ENCODE data around the gene TRIM15.
"Not testable (repeated sequence)": the region's sequence is repeated elsewhere in the genome, so short reads cannot be mapped to it uniquely, and the experiment has no call there.

TRIM15 gene

DNA sequence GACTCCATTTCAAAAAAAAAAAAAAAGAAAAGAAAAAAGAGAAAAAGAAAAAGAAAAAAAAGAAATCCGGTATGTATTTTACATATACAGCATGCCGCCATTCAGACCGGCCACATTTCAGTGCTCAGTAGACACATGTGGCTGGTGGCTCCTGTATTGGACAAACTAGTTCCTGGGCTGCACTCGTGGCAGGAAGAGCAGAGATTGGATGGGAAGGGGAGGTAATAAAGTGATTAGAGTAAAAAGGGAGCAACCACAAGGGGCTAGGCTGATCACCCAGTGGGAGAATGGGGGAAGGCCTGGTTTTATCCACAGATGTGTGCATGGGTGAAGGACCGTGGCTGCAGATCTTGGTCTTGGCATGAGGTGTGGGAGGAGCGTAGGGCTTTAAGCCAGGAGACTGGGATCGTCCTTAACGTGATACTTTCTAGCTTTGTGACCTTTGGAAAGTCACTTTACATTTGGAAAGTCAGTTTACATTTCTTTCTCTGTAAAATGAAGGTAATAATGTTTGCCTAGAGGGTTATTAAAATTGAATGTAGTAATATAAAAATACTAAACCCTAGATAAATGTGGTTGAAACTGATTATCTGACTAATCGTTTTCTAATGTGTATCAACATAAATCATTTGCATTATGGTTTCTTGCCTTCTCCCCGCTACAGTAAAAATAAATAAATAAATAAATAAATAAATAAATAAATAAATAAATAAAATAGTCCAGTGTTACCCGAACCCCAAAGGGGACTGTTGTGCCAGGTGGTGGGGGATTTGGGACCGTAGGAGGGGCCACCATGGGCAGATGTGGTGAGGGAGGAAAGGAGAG, 869 bp upstream of the TRIM15 start:
- DNase-seq (ENCODE audit: low read depth in 2 of 2), result no peak

DNA sequence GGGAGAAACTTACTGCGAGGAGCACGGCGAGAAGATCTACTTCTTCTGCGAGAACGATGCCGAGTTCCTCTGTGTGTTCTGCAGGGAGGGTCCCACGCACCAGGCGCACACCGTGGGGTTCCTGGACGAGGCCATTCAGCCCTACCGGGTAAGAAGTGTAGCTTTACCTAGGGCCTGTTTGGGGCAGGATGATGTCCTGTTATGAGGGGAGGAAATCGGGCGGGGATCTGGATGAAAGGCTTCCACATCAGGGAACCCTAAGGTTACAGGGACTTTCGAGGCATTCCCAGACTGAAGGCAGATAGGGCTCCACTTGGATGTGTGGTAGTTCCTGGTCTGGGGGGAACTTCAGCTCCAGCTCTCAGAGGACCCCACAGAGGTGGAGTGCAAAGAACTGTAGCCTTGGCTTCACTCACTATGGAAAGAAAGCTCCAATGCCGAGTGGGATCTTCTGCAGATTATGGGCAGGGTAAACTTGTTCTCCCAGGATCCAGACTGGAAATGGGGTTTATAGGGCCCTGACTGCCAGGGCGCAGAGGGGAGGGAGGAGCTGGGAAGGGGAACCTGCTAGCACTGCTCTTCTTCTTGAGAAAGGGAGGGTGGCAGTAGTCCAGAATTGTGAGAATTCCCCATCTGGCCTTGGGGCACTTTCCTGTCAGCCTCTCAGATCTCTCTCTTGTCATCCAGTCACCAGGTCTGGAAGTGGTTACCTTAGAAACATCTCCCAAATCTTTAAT, 740 bp downstream of the TRIM15 start:
- no peak for DNase-seq (ENCODE audit: low read depth in 2 of 2)

DNA sequence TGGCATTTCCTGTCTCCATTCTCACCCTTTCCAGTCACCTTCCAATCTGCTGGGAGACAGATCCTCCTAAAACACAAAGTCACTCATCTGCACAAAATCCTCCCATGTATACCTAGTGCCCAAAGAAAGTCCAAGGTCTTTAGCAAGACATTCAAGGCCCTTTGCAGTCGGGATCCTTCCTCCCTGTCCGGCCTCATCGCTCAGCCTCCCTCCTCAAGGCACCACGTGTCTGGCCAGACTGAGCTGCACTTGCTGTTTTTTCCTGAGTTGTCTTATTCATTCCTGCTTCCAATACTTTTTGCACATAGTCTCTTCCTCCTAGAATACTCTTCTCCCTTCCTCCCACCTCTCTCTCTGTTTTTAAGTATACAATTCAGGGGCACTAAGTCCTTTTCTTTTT, 1.4 kb downstream of the TRIM15 start:
- DNase-seq (ENCODE audit: low read depth in 2 of 2), result no peak

DNA sequence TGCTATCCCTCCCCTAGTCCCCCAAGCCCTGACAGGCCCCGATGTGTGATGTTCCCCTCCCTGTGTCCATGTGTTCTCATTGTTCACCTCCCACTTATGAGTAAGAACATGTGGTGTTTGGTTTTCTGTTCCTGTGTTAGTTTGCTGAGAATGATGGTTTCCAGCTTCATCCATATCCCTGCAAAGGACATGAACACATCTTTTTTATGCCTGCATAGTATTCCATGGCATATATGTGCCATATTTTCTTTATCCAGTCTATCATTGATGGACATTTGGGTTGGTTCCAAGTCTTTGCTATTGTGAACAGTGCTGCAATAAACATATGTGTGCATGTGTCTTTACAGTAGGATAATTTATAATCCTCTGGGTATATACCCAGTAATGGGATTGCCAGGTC, 1.9 kb downstream of the TRIM15 start:
- DNase-seq (ENCODE audit: low read depth in 2 of 2), result not testable (repeated sequence)

DNA sequence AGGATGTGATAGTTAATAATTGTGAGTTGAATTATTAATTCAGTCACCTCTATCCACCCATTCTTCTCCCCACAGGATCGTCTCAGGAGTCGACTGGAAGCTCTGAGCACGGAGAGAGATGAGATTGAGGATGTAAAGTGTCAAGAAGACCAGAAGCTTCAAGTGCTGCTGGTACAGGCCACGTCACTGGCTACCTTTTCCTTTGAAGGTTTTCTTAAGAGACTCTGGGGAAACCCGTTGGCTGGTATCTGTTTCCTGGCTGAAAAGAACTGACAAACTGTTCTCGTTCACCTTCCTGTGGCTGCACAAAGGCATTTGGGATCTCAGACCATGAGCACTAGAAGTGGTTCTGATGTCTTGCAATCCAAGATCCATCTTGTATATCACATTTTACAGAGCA, 3.8 kb downstream of the TRIM15 start:
- no peak for DNase-seq (ENCODE audit: low read depth in 2 of 2)

DNA sequence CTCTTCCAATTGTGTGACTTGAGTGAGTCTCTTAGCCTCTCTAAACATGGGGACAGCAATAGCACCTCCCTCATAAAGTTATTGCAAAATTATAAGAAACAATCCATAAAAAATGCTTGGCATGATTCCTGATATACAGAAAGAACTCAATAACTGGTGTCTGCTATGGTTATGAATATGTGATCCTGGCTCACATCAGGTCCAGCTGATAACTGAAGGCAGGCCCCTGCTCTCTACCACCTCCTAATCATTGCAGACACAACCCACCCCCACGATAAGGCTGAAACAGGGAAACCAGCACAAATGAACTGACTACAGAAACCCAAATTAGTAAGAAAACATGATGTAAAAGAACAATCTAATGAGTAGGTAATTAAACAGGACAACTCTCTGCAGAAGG, 5.4 kb downstream of the TRIM15 start:
- DNase-seq (ENCODE audit: low read depth in 2 of 2), result no peak

DNA sequence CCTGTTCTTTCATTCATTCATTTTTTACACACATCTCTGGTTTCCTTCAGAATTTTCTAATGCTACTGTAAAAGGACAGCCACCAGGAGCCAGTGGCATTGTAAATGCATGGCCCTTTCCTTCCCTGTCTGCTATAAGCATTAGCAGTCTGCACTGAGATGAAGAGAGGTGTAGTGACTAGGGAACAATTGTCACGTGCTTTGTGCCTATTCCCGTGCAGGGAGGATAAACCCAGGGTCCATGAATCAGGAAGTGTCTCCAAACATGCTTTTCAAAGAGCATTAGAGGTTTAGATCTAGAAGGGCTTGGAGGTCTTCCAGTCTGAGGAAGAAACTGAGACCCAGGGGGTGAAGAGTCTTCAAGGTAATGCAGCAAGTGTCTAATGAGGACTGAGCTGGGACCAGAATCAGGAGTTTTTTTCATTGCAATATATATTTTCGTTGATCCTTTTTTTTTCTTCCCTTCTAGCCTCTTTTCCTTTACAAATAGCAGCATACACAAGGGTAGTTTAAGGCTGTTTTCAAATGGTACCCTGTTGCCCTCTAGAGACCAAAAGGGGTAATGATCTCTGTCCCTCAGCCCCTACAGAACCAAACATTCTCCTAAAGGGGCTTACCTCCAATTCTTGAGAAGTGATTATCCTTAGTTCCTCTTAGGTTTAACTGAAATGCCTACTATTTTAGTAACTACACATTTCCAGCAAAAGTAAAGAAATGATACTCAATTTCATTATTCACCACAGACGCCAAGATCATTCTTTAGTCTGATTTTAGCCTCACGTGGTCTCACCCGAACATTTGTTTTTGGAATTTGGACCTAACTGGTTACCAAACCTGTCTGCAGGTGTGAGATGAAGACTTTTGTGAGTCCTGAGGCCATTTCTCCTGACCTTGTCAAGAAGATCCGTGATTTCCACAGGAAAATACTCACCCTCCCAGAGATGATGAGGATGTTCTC, 6.6 kb downstream of the TRIM15 start:
- DNase-seq (ENCODE audit: low read depth in 2 of 2), result no peak

DNA sequence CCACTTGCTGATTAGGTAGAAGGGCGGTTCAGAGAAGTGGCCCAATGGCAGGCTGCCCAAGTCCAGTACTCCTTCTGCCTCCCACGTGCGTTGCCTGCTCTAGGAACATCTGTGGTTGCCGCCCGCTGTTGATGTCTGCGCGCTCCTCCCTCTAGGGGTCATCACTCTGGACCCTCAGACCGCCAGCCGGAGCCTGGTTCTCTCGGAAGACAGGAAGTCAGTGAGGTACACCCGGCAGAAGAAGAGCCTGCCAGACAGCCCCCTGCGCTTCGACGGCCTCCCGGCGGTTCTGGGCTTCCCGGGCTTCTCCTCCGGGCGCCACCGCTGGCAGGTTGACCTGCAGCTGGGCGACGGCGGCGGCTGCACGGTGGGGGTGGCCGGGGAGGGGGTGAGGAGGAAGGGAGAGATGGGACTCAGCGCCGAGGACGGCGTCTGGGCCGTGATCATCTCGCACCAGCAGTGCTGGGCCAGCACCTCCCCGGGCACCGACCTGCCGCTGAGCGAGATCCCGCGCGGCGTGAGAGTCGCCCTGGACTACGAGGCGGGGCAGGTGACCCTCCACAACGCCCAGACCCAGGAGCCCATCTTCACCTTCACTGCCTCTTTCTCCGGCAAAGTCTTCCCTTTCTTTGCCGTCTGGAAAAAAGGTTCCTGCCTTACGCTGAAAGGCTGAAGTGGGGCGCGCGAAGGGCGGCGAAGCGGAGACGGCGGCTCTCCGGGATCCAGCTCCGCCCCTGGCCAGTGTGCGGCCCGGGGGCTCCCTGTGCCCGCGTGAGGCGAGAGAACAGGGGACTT, 8.5 kb downstream of the TRIM15 start:
- no peak for DNase-seq (ENCODE audit: low read depth in 2 of 2)

DNA sequence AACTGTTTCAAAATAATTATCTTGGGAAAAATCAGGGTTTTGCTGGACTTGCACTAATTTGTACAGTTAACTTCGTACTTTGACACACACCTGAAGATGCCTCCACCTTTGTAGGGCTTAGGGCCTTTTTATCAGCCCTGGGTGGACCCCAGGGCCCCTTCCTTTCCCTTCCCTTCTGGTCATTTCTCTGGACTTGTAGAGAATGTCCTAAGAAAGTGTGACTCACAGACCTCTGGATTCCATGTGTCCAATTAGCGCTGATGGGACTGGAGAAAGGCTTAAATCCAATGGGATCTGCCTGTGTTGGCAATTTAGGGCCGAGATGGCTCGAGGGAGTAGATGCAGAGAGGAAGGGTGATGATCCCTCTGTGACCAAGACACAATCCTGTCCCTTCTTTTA, 9.3 kb downstream of the TRIM15 start:
- no peak for DNase-seq (ENCODE audit: low read depth in 2 of 2)

DNA sequence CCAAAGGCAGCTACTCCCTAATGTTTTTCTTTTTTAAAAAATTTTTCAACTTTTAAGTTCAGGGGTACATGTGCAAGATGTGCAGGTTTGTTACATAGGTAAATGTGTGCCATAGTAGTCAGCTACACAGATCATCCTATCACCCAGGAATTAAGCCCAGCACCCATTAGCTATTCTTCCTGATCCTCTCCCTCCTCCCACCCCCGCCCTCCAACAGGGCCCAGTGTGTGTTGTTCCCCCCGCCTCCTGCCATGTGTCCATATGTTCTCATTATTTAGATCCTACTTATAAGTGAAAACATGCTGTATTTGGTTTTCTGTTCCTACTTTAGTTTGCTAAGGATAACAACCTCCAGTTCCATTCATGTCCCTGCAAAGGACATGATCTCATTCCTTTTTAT, 12.4 kb downstream of the TRIM15 start:
- no peak for DNase-seq (ENCODE audit: low read depth in 2 of 2)

DNA sequence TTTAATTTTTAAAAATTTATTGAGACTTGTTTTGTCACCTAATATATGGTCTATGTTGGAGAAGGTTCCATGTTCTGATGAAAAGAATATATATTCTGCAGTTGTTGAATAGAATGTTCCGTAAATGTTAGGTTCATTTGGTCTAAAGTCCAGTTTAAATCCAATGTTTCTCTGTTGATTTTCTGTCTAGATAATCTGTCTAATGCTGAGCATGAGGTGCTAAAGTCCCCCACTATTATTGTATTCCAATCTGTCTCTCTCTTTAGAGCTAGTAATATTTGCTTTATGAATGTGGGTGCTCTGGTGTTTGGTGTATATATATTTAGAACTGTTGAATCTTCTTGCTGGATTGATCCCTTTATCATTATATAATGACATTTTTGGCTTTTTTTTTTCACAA, 15.5 kb downstream of the TRIM15 start:
- no peak for DNase-seq (ENCODE audit: low read depth in 2 of 2)

DNA sequence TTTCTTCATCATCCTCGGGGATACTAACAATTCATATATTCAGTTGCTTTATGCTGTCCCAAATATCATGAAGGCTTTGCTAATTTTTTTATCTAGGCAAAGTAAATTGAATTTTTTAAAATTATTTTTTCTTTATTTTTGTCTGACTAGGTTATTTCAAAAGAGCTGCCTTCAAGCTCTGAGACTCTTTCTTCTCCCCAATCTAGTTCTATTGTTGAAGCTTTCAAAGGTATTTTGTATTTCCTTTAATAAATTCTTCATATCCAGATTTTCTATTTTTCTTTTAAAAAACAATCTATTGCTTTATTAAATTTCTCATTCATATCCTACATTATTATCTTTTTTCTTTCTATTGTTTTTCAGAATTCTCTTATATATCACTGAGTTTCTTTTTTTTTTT, 16.8 kb downstream of the TRIM15 start:
- no peak for DNase-seq (ENCODE audit: low read depth in 2 of 2)

DNA sequence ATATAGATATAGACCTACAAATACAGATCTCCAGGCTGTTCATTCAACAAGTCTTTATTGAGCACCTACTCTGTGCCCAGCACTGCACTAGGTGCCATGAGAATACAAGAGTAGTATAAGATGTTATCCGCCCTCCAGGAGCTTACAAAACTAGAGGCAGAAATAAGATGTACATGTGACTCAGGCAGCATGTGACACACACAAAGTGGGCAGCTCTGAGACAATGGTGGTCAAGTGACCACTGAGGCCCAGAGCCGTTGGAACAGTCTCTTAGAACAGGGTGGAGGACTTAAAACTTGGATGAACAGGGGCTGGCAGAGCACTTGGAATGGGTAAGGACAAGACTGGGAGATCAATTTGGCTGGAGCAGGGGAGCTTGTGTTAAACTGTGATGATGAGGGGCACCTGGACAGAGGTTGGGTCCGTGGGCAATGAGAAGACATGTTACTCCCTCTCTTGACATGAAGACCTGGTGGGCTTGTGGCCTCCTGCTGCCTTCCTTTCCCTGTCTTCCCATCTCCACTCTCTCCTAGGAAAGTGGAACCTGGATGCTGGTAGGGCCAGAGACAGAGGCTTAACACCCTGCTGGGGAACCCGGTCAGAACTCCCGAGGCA, 21.2 kb downstream of the TRIM15 start:
- no peak for DNase-seq (ENCODE audit: low read depth in 2 of 2)

DNA sequence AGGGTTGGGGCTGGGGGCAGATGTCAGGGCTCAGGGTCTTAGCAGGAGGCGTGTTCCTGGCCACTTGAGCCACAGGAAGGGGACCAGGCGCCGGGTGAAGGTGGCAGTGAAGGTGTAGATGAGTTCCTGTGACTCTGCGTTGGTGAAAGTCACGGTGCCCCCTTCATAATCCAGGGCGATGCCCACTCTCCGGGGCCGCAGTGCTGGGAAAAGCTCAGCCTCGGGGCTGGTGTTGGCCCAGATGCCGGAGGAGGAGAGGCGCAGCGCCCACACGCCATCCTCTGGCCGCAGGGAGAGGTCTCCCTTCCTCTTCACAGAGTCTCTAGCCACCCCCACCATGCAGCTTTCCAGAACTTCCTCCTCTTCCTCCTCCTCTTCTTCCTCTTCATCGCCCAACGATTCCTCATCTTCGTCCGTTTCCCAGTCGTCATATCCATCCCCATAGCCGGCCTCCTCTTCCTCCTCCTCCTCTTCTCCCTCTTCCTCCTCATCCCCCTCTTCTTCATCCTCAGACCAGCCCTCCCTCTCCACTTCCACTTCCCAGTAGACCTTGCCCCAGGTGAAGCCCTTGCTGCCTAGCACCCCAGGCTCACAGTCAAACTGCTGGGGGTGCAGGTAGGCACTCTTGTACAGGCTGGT, 22.6 kb downstream of the TRIM15 start:
- DNase-seq (ENCODE audit: low read depth in 2 of 2), result no peak

DNA sequence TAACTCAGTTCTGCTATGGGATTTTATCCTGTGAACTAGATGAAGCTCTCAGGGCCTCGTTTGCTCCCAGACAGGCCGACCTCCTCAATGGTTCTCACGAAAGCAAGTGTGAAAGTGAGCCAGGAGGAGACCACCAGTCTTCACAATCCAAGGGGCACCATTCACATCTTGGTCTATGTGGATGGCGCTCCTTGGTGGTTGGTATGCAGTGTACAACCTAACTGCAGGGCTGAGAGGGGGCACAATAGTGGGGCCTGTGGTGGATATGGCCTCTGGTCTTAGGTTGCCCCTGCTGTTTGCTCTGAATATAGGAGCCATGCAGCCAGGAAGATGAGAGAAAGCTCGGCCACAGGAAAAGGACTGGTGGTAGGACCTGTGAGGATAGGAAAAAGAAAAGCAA, 25.2 kb downstream of the TRIM15 start:
- no peak for DNase-seq (ENCODE audit: low read depth in 2 of 2)

DNA sequence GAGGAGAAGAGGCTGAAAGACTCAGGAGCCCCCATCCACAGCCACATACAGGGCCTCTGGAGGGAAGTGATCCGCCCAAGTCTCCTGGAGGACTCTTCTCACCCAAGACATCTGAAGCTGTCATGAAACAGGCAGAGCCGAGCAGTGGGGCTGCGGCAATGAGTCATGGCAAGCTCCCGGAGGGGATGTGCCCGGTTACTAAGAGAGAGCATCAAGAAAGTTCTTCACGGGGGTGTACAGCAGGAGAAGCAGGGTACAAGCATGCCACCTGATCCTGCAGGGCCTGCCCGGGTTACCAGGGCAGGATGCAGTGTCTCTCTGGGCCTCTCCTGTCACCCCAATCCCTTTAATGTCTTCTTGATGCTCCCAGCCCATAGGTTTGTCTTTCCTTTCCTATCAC, 28.7 kb downstream of the TRIM15 start:
- DNase-seq (ENCODE audit: low read depth in 2 of 2), result no peak

DNA sequence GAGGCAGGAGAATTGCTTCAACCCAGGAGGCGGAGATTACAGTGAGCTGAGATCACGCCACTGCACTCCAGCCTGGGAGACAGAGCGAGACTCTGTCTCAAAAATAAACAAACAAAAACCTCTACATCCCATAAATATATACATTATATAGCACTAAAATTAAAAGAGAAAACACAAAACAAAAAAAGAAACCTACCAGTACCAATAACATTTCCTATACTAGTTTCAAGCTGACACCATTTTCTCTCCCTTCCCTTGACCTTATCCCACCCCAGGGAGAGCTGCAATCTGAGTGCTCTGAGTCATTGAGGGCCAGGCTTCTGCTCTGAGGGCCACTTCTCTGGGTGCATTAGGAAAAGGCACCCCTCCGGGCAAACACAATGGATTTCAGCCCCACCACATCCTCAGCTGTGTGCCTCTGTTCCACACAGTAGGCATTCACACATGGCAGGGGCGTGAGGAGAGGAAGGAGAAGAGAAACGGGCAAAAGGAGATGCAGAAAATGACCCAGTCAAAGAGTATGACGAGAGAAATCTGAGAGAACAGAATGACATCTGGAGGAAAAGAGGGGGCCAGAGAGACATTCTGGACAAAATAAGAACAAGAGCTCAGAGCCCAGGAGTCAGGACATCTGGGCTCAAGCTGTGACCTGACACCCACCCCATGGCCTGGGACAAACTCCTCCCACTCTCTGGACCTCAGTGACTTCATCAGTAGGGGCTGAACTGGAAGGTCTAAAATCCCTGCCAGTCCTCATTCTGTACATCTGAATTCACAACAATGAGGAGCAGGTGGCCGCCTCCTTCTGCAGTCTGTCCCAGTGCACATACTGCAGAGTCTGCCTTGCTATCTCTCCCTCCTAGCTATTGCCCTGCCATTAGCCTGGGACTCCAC, 31.7 kb downstream of the TRIM15 start:
- DNase-seq (ENCODE audit: low read depth in 2 of 2), result no peak

DNA sequence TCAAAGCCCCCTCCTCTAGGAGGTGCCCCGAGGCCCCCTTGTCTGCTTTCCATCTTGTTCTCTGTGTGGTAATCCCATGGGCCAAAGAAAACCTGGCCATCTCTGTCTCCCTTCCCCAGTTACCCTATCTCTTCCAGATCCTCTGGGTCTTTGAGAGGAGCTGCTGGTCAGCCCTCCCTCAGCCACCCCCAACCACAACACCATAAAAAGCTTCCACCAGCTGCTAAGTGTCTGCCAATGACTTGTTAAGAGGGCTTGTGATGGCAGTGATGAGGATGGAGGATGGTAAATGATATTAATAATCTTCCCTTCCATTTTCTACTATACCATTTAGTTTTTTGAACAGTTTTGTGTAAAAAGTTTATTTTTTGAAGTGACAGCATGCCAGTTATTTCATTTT, 32.6 kb downstream of the TRIM15 start:
- DNase-seq (ENCODE audit: low read depth in 2 of 2), result no peak

DNA sequence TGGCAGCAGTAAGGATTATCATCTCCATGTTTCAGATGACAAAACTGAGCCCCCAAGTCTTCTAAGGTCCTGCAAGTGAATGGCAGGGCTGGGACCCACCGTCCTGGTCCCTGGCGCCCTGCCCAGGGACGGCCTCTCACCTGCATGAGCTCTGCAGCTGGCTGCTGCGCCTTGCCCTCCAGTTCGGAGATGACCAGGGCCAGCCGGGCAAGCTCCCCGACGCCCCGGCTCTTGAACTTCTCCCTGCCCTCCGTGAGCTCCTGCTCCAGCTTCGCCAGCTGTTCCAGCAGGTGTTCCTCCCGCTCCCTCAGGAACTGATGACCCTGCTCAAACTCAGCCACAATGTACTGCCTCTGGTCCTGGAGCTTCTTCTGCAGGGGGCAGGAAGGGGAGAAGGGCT, 33.0 kb downstream of the TRIM15 start:
- DNase-seq (ENCODE audit: low read depth in 2 of 2), result no peak
